Measurements from ENCODE around the gene HS3ST1.

HS3ST1 gene

GRCh38 chr4:11431111-11431510, 2.4 kb upstream of the HS3ST1 start:
- DNase-seq, result no peak

GRCh38 chr4:11430536-11430935, 1.8 kb upstream of the HS3ST1 start:
- no peak for DNase-seq

- no peak for DNase-seq
Observed at GRCh38 chr4:11429699-11430045, 978 bp upstream of the HS3ST1 start.

- no peak for DNase-seq
Observed at GRCh38 chr4:11428899-11429698, 405 bp upstream of the HS3ST1 start.

- DNase-seq, result no peak
Observed at GRCh38 chr4:11427121-11427996, 1.3 kb downstream of the HS3ST1 start.

- no peak for DNase-seq
Observed at GRCh38 chr4:11426731-11427120, 2.0 kb downstream of the HS3ST1 start.

- no peak for DNase-seq
Observed at GRCh38 chr4:11426003-11426402, 2.7 kb downstream of the HS3ST1 start.

- no peak for DNase-seq
Observed at GRCh38 chr4:11424856-11425255, 3.8 kb downstream of the HS3ST1 start.

GRCh38 chr4:11424000-11424399, 4.7 kb downstream of the HS3ST1 start:
- DNase-seq, result no peak

- DNase-seq, result no peak
Observed at GRCh38 chr4:11423465-11423864, 5.2 kb downstream of the HS3ST1 start.

- no peak for DNase-seq
Observed at GRCh38 chr4:11421116-11421515, 7.6 kb downstream of the HS3ST1 start.

- DNase-seq, result no peak
Observed at GRCh38 chr4:11420327-11420726, 8.4 kb downstream of the HS3ST1 start.

GRCh38 chr4:11418610-11419009, 10.1 kb downstream of the HS3ST1 start:
- DNase-seq, result no peak

GRCh38 chr4:11416767-11417113, 12.0 kb downstream of the HS3ST1 start:
- DNase-seq, result no peak

GRCh38 chr4:11416071-11416766, 12.5 kb downstream of the HS3ST1 start:
- DNase-seq, result no peak

- no peak for DNase-seq
Observed at GRCh38 chr4:11415409-11416070, 13.2 kb downstream of the HS3ST1 start.

- no peak for DNase-seq
Observed at GRCh38 chr4:11412211-11412610, 16.5 kb downstream of the HS3ST1 start.

GRCh38 chr4:11409632-11410031, 19.1 kb downstream of the HS3ST1 start:
- no peak for DNase-seq

- DNase-seq, result no peak
Observed at GRCh38 chr4:11408233-11408967, 20.3 kb downstream of the HS3ST1 start.

GRCh38 chr4:11407551-11407950, 21.1 kb downstream of the HS3ST1 start:
- DNase-seq, result no peak

GRCh38 chr4:11404431-11404830, 24.3 kb downstream of the HS3ST1 start:
- no peak for DNase-seq

GRCh38 chr4:11402192-11402591, 26.5 kb downstream of the HS3ST1 start:
- DNase-seq, result no peak

Data from NCI-H226 (cell line).